ENCODE data around the gene MYO1D. TPM values are rescaled to one million over a fixed set of nuclear protein-coding genes. Genes with fewer than 3 reads are reported as not detected.

Gene MYO1D
- polyA plus RNA-seq, 3 donors: 27.1 to 29.8 (median 27.4) TPM

GRCh38 chr17:32802306-32802705, 74.6 kb downstream of the MYO1D start:
- no peak for DNase-seq (ENCODE audit: extremely low read depth in 1 of 11, low read depth in 9 of 11, low spot score in 4 of 11)

DNA sequence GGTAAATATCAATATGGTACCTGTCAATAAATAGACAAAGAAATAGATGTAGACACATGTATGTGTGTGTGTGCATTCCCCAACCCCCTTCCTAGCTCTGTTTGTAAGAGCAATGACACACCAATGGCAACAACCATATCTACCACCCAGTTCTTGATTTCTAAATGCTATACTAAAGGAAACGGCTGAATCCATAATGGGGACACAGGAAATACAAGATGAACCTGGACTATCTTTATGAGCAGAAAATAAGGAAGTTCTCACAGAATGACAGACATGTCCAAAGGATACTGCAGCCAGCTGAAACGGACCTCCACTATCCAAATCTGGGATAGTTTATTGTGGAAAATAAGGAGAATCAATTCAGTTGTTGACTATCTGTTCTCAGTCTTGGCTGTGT, 75.3 kb downstream of the MYO1D start:
- DNase-seq (ENCODE audit: extremely low read depth in 1 of 11, low read depth in 9 of 11, low spot score in 4 of 11): no peak

DNA sequence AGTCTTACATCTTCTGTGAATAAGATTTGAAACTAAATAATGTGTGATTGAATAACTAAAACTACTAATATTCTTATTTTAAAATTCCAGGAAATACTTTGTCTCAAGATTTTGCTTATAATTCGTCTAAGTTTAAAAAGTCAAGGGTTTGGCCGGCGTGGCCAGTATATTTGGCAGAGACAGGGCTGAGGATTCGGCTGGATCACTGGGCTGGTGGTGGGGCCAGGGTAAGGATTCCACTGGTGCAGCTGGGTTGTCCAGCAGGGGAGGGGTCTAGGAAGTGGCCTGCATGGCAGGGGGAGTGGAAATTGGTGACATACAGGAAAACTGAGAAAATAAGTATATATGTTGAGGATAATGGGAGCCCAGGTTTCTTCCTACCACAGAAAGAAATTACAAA, 75.7 kb downstream of the MYO1D start:
- no peak for DNase-seq (ENCODE audit: extremely low read depth in 1 of 11, low read depth in 9 of 11, low spot score in 4 of 11)

GRCh38 chr17:32798938-32799337, 78.0 kb downstream of the MYO1D start:
- no peak for DNase-seq (ENCODE audit: extremely low read depth in 1 of 11, low read depth in 9 of 11, low spot score in 4 of 11)

GRCh38 chr17:32795339-32795979, 81.5 kb downstream of the MYO1D start:
- no peak for DNase-seq (ENCODE audit: extremely low read depth in 1 of 11, low read depth in 9 of 11, low spot score in 4 of 11)

- DNase-seq (ENCODE audit: extremely low read depth in 1 of 11, low read depth in 9 of 11, low spot score in 4 of 11): no peak
Observed at GRCh38 chr17:32794533-32795246, 82.2 kb downstream of the MYO1D start.

DNA sequence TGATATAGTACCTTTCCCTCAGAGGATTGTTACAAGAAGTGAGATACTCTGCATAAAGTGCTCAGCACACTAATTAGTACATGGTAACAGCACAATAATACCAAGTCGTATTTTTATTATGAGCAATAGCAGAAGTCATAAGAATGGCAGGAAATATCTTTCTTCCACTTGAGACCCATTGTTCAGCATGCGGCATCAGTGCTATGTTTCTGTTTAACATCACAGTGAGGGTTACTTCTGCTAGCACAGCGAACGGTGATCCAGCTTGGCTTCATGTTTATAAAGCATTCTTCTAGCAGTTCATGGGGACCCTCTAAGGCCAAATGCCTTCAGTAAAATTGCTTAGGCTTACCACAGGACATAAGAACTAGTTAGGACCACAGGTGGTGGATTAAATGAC, 83.1 kb downstream of the MYO1D start:
- no peak for DNase-seq (ENCODE audit: extremely low read depth in 1 of 11, low read depth in 9 of 11, low spot score in 4 of 11)

- no peak for DNase-seq (ENCODE audit: extremely low read depth in 1 of 11, low read depth in 9 of 11, low spot score in 4 of 11)
Observed at GRCh38 chr17:32792207-32792606, 84.7 kb downstream of the MYO1D start.

DNA sequence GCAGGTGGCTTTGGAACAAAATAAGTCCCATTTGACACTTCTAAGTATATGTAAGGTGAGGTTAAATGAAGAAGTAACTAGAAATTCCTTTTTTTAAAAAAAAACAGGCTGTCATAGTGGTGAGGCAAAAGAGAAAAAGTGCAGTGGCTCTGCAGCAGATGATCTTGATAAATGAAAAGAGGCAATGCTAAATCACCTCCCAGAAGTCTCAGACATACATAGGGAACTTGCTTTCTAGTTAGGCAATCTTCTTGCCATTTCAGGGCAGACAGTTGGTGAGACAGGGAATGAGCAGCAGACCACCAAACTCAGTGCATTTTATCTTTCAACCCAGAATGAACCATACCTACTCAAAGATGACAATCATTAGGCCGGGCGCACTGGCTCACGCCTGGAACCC, 90.8 kb downstream of the MYO1D start:
- DNase-seq (ENCODE audit: extremely low read depth in 1 of 11, low read depth in 9 of 11, low spot score in 4 of 11): no peak

GRCh38 chr17:32784113-32784512, 92.8 kb downstream of the MYO1D start:
- no peak for DNase-seq (ENCODE audit: extremely low read depth in 1 of 11, low read depth in 9 of 11, low spot score in 4 of 11)

DNA sequence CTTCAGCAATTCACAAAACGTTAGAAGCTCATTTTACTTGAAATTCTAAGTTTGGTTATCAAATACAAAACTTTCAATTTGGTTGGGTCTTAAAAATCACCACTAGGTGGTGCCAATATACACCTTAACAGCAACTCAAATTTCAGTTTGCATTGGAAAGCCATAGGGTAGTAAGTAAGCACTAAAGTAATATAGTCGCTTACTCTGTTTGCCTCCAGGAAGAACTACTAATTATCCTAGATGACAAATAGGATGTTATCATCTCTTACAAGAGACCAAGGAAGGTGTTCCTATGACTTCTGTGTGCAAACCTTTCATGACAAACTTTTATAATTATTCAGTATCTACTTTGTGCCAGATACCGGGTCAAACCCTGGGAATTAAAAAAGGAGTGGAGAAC, 93.3 kb downstream of the MYO1D start:
- DNase-seq (ENCODE audit: extremely low read depth in 1 of 11, low read depth in 9 of 11, low spot score in 4 of 11): peak; percentile 13 to 47 (median 27)

DNA sequence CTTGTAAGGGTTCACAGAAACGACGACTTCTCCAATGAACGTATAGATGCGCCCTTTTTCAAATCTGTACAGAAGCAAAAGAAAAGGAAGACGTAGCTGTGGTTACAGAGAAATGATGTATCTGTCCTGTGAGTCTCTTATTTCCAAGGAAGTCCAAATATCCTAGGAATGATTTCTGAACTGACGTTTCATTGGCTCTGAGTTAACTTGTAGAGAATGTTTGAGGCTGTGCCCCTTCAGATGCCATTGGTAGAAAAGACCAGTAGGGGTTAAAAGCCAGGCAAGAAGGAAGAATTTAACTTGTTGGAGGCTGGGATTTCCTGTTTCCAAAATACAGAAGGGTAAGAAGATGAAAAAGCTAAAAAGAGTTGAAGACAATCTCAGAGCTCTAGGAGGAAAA, 96.2 kb downstream of the MYO1D start:
- DNase-seq (ENCODE audit: extremely low read depth in 1 of 11, low read depth in 9 of 11, low spot score in 4 of 11): no peak

GRCh38 chr17:32777922-32778321, 99.0 kb downstream of the MYO1D start:
- no peak for DNase-seq (ENCODE audit: extremely low read depth in 1 of 11, low read depth in 9 of 11, low spot score in 4 of 11)

DNA sequence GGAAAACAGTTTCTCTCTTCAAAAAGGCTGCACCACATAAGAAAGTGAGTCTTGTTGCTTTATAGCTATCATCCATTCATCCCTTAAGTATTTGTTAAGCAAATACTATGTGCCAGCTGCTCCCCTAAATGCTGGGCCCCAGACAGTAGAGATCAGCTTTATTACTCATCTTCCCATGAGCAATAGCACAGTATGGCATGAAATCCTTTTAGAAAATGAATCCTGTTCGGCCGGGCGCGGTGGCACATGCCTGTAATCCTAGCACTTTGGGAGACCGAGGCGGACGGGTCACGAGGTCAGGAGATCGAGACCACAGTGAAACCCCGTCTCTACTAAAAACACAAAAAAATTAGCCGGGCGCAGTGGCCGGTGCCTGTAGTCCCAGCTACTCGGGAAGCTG, 99.5 kb downstream of the MYO1D start:
- no peak for DNase-seq (ENCODE audit: extremely low read depth in 1 of 11, low read depth in 9 of 11, low spot score in 4 of 11)

- DNase-seq (ENCODE audit: extremely low read depth in 1 of 11, low read depth in 9 of 11, low spot score in 4 of 11): no peak
Observed at GRCh38 chr17:32774695-32775084, 102.2 kb downstream of the MYO1D start.

- no peak for DNase-seq (ENCODE audit: extremely low read depth in 1 of 11, low read depth in 9 of 11, low spot score in 4 of 11)
Observed at GRCh38 chr17:32773856-32774694, 102.8 kb downstream of the MYO1D start.

DNA sequence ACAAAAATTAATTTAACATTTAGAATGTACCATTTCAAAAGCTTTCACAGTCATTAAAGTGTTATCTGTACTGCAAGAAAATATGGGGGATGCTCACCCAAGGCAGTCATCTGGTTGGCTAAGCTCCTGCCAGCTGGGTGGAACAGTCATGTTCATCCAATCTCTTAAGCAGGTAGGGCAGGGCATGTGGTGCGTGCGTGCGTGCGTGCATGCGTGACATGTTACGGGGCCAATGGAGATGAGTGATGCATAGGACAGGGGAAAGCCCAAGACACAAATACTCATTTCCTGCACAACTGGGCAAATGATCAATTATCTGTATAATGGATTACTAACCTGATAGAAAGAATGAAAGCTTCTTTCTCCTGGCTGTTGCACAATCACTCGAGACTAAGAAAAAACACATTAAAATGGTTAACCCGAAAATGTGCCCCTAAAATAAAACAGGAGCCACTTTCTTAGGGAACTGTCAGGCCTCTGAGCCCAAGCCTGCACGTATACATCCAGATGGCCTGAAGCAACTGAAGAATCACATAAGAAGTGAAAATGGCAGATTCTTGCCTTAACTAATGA, 104.4 kb downstream of the MYO1D start:
- DNase-seq (ENCODE audit: extremely low read depth in 1 of 11, low read depth in 9 of 11, low spot score in 4 of 11): peak in 1 of 11 donors; percentile 8

- DNase-seq (ENCODE audit: extremely low read depth in 1 of 11, low read depth in 9 of 11, low spot score in 4 of 11): no peak
Observed at GRCh38 chr17:32771396-32771795, 105.5 kb downstream of the MYO1D start.

DNA sequence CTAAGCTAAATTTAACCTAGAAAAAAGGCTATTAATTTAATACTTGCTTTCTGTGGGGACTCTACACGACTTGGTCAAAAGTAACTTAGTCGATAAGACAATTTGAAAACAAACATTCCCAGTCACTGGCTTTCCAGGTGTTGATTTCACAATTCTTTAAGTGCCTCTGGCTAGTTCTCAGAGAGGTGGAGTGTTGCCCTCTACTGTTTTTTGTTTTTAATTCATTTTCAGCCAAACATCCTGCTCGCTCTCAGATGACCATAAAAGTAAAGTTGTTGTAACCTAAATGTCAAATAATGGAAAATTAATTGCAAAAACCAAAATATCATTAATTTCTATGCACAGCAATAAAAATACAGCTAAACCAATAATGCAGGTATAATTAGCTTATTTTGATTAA, 107.1 kb downstream of the MYO1D start:
- peak in 1 of 11 donors; percentile 6 for DNase-seq (ENCODE audit: extremely low read depth in 1 of 11, low read depth in 9 of 11, low spot score in 4 of 11)
